Endothelial cell (in vitro differentiated cells): ENCODE results near the gene RAP1GAP. TPM values are rescaled to one million over a fixed set of nuclear protein-coding genes. Genes with fewer than 3 reads are reported as not detected.

Source experiments
- DNase-seq: peaks from one replicate; pipeline ENCODE4 v3.0.0; 2021; ENCODE audit warnings: low spot score
- H3K27ac Mint-ChIP-seq: one replicate; pipeline ENCODE4 v1.8.0; 2021; ENCODE audit warnings: mixed read lengths, inconsistent platforms; ENCODE audit not compliant: unreplicated experiment
- H3K27me3 Mint-ChIP-seq: one replicate; pipeline ENCODE4 v1.8.0; 2021; ENCODE audit warnings: mild to moderate bottlenecking, moderate library complexity, mixed read lengths, inconsistent platforms; ENCODE audit not compliant: unreplicated experiment
- H3K36me3 Mint-ChIP-seq: one replicate; pipeline ENCODE4 v1.8.0; 2021; ENCODE audit warnings: mild to moderate bottlenecking, low read depth, mixed read lengths, inconsistent platforms; ENCODE audit not compliant: unreplicated experiment
- H3K4me1 Mint-ChIP-seq: one replicate; pipeline ENCODE4 v1.8.0; 2021; ENCODE audit warnings: mild to moderate bottlenecking, mixed read lengths, inconsistent platforms; ENCODE audit not compliant: unreplicated experiment
- H3K4me3 Mint-ChIP-seq: one replicate; pipeline ENCODE4 v1.8.0; 2021; ENCODE audit warnings: mild to moderate bottlenecking, mixed read lengths, inconsistent platforms; ENCODE audit not compliant: unreplicated experiment
- H3K9me3 Mint-ChIP-seq: one replicate; pipeline ENCODE4 v1.8.0; 2021; ENCODE audit warnings: mixed read lengths, inconsistent platforms; ENCODE audit not compliant: unreplicated experiment
- total RNA-seq: library from RNA; stranded (reverse); fragmentation: NEBNext Ultra II Directional; extraction: Animal tissue kit (Norgen Biotek cat#: 25700); gene quantifications from one replicate; pipeline ENCODE4 v1.2.1, GENCODE V29; 2021; ENCODE audit not compliant: unreplicated experiment
- TF ChIP-seq, protein P1 (sequence below): fragments of 200-600 bp; sonication (generic); IDR thresholded peaks from one replicate; pipeline ENCODE4 v1.5.0; 2021; ENCODE audit warnings: antibody characterized with exemption; ENCODE audit not compliant: unreplicated experiment

Gene RAP1GAP
- total RNA-seq, 1 donor from 2014 or later, result 0.56 TPM

DNA sequence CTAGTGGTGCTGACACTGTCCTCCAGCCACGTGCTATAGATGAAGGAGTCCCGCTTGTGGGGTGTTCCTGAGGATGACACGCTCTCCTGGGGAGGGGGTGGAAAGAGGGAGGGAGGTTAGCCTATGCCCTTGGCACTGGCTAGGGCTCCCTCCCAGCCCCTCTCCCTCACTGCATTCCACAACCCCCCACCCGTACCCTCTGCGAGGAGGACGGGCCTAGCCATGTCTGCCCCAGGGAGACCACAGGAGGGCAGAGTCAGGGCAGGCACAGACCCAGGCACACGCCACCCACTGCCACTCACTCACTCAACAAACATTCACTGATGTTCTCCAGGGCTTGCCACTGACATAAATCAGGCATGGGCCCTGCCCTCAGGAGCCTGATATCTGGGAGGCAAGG, 70.7 kb downstream of the RAP1GAP start:
- no peak overlapping the region for H3K27ac Mint-ChIP-seq
- no peaks in the 10 kb centered on the region for H3K4me1 Mint-ChIP-seq
- peaks cover 7% of the 10 kb centered on the region for H3K27me3 Mint-ChIP-seq
- H3K9me3 Mint-ChIP-seq, result no peaks in the 10 kb centered on the region
- no peak overlapping the region for H3K4me3 Mint-ChIP-seq
- H3K36me3 Mint-ChIP-seq, result no peaks in the 10 kb centered on the region
- no peak for DNase-seq
- TF ChIP-seq, protein P1, sequence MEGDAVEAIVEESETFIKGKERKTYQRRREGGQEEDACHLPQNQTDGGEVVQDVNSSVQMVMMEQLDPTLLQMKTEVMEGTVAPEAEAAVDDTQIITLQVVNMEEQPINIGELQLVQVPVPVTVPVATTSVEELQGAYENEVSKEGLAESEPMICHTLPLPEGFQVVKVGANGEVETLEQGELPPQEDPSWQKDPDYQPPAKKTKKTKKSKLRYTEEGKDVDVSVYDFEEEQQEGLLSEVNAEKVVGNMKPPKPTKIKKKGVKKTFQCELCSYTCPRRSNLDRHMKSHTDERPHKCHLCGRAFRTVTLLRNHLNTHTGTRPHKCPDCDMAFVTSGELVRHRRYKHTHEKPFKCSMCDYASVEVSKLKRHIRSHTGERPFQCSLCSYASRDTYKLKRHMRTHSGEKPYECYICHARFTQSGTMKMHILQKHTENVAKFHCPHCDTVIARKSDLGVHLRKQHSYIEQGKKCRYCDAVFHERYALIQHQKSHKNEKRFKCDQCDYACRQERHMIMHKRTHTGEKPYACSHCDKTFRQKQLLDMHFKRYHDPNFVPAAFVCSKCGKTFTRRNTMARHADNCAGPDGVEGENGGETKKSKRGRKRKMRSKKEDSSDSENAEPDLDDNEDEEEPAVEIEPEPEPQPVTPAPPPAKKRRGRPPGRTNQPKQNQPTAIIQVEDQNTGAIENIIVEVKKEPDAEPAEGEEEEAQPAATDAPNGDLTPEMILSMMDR, result no peak

DNA sequence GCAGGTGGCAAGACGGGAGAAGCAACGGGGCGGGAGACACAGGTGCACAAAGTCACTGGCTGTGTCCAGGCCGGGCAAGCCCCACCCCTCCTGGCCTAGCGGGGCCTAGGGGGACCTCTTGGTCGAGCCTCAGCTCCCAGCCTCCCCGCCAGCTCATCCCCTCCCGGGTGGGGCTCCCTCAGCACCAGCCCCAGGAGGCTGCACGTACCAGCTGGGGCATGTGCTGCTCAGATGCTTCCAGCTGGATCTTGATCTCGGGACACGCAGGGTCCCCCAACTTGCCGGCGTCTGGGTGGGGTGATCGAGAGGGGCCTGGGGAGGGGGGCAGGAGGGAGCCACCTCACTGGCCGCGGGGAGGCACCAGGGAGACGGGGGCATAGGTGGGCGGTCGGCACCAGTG, 71.4 kb downstream of the RAP1GAP start:
- TF ChIP-seq, protein P1, result no peak

DNA sequence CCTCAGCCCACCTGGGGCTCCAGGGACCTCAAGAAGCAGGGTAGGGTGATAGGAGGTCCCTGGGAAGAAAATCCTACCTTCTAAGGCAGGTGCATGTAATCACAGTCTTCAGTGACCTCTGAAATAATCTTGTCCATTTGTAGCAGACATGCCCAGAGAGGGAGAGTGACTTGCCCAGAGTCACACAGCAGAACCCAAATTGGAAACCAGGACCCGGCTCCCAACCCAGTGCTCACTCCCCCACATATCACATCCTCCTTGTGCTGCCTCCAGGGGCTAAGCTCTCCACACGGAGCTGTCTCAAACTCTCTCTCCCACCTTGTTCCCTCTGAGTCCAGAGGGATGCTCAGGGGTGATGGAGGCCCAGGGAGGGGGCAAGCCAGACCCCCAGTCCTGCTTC, 72.5 kb downstream of the RAP1GAP start:
- no peaks in the 10 kb centered on the region for H3K9me3 Mint-ChIP-seq
- H3K4me1 Mint-ChIP-seq, result no peaks in the 10 kb centered on the region
- no peak for DNase-seq
- H3K36me3 Mint-ChIP-seq, result no peaks in the 10 kb centered on the region
- H3K27me3 Mint-ChIP-seq, result peaks cover 10% of the 10 kb centered on the region
- no peak overlapping the region for H3K27ac Mint-ChIP-seq
- TF ChIP-seq, protein P1, result no peak
- H3K4me3 Mint-ChIP-seq, result no peak overlapping the region

More for the DNA sequence above, 71.4 kb downstream of the RAP1GAP start:
- Mint-ChIP-seq H3K27ac (no peak overlapping the region), H3K36me3 (no peaks in the 10 kb centered on the region), H3K9me3 (no peaks in the 10 kb centered on the region), H3K4me3 (no peak overlapping the region), H3K4me1 (no peaks in the 10 kb centered on the region), H3K27me3 (peaks cover 8% of the 10 kb centered on the region)
- DNase-seq, result no peak

DNA sequence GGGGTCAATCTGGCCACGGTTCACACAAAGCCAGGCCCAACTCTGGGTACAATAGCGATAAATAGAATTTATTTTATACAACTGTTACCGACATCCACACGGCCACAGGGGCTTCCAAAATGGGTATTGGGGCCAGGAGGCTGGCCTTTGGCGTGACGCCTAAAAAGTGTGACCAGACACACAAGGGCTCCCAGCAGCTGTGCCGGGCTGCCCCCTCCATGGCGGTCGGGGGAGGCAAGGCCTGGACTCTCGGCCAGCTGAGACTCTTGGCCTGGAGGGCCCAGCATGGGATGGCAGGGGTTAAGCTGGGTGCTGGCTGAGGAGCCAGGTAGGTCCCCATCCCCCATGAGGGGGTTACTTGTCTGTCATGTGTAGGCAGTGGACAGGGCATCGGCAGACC, 73.0 kb downstream of the RAP1GAP start:
- H3K4me1 Mint-ChIP-seq, result no peaks in the 10 kb centered on the region
- DNase-seq, result no peak
- TF ChIP-seq, protein P1, result no peak
- H3K36me3 Mint-ChIP-seq, result no peaks in the 10 kb centered on the region
- no peak overlapping the region for H3K27ac Mint-ChIP-seq
- no peaks in the 10 kb centered on the region for H3K9me3 Mint-ChIP-seq
- peaks cover 9% of the 10 kb centered on the region for H3K27me3 Mint-ChIP-seq
- H3K4me3 Mint-ChIP-seq, result no peak overlapping the region

DNA sequence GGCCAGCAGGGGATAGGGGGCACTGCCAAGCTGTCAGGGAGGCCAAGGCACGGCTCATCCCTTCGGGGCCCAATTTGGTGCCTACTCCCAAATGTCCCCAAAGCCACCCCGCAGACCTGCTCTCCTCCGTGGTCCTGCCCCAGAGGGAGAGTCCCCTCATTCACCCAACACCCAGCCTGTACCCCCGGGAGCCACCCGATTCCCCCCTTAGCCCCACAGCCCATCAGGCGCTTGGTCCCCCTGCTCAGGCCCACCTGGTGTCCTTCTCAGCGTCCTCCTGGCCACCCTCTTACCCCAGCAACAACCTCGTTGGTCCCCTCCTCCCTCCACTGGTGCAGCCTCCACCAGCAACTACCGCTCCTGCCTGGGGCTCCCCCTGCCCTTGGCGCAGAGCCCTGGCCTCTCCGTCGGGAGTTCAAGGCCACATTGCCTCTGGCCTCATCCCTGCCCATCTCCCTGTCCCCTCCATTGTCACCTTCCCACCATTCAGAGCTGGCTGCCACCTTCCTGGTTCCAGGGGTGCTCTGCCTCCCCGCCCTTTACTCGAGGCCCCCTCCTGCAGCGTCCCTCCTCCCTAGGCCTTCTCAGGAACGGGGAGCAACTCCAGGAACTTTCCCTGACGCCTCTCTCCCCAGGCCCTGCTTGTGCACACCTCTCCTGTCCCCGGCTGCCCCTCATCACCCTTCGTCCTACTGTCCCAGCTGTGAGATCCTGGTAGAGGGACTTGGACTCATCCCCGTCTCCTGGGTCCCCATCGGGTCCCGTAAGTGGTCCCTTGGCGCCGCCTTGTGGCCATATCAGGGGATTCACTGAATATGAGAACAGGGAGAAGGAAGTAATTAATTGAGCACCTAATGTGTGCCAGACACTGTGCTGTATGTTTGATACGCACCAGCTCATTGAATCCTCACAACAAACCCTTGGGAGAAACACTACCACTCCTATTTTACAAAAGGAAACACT, 73.9 kb downstream of the RAP1GAP start:
- H3K4me3 Mint-ChIP-seq, result no peak overlapping the region
- H3K9me3 Mint-ChIP-seq, result no peaks in the 10 kb centered on the region
- H3K36me3 Mint-ChIP-seq, result no peaks in the 10 kb centered on the region
- H3K27me3 Mint-ChIP-seq, result peaks cover 6% of the 10 kb centered on the region
- no peak overlapping the region for H3K27ac Mint-ChIP-seq
- DNase-seq, result peak; percentile 63
- H3K4me1 Mint-ChIP-seq, result no peaks in the 10 kb centered on the region
- TF ChIP-seq, protein P1, result peak; percentile 72
